OCI-LY7 (cell line): ENCODE measurements around the gene COL23A1. TPM values are rescaled to one million over a fixed set of nuclear protein-coding genes. Genes with fewer than 3 reads are reported as not detected.

Source experiments
- BruUV-seq: library from RNA; stranded (reverse); fragments of 400-500 nt; replicated peaks from 2 replicates; lab custom pipeline; 2021; lab: Mats Ljungman, UMichigan
- CTCF ChIA-PET: fragments of 300-600 bp; sonication (Branson Sonifier 250); formaldehyde crosslinking; loops from one replicate; lab custom pipeline; 2022; ENCODE audit warnings: antibody characterized with exemption; ENCODE audit not compliant: unreplicated experiment; lab: Charles Lee
- POLR2A ChIA-PET: fragments of 300-600 bp; sonication (Branson Sonifier 250); formaldehyde crosslinking; loops from one replicate; lab custom pipeline; 2022; ENCODE audit warnings: antibody characterized with exemption; lab: Charles Lee
- DNase-seq: peaks from one replicate; pipeline ENCODE4 v3.0.0-alpha.2; 2015; ENCODE audit warnings: low spot score
- H2AFZ ChIP-seq: fragments of 200-600 bp; sonication (generic), shearing (Covaris generic); 2 replicates; pipeline ENCODE4 v1.6.1; 2014; ENCODE audit warnings: mild to moderate bottlenecking, antibody characterized with exemption, low read length, moderate library complexity
- H3K27ac ChIP-seq: fragments of 200-600 bp; sonication (generic); 2 replicates; pipeline ENCODE4 v1.5.1; 2014; ENCODE audit warnings: mixed run types, low read depth, mild to moderate bottlenecking, moderate library complexity, low read length, inconsistent platforms; ENCODE audit not compliant: poor library complexity, severe bottlenecking
- H3K36me3 ChIP-seq: fragments of 200-600 bp; sonication (generic); 2 replicates; pipeline ENCODE4 v1.6.1; 2014; ENCODE audit warnings: mild to moderate bottlenecking, antibody characterized with exemption, low read length, moderate library complexity, mixed read lengths; ENCODE audit not compliant: insufficient read depth
- H3K4me1 ChIP-seq: fragments of 200-600 bp; sonication (generic); 2 replicates; pipeline ENCODE4 v1.5.1; 2014; ENCODE audit warnings: mild to moderate bottlenecking, low read length; ENCODE audit not compliant: insufficient read depth, poor library complexity, severe bottlenecking
- H3K4me2 ChIP-seq: fragments of 200-600 bp; sonication (generic); 2 replicates; pipeline ENCODE4 v1.6.1; 2014; ENCODE audit warnings: mild to moderate bottlenecking, low read length
- H3K4me3 ChIP-seq: fragments of 200-600 bp; sonication (generic); 2 replicates; pipeline ENCODE4 v1.5.1; 2014; ENCODE audit warnings: mild to moderate bottlenecking, low read depth, low read length; ENCODE audit not compliant: poor library complexity, severe bottlenecking
- H3K79me2 ChIP-seq: fragments of 200-600 bp; sonication (generic); 2 replicates; pipeline ENCODE4 v1.6.1; 2016; ENCODE audit warnings: low read depth, mild to moderate bottlenecking, low read length, moderate library complexity, mixed read lengths; ENCODE audit not compliant: insufficient read depth
- H3K9me2 ChIP-seq: fragments of 200-600 bp; sonication (generic); 2 replicates; pipeline ENCODE4 v1.6.1; 2016; ENCODE audit warnings: mild to moderate bottlenecking, low read length, mixed read lengths; ENCODE audit not compliant: insufficient read depth
- H3K9me3 ChIP-seq: fragments of 200-600 bp; sonication (generic); 2 replicates; pipeline ENCODE4 v1.6.1; 2014; ENCODE audit warnings: mild to moderate bottlenecking, mixed run types, low read length, mixed read lengths
- H4K20me1 ChIP-seq: fragments of 200-600 bp; sonication (generic); 2 replicates; pipeline ENCODE4 v1.6.1; 2014; ENCODE audit warnings: mild to moderate bottlenecking, antibody characterized with exemption, low read length, moderate library complexity, mixed read lengths; ENCODE audit not compliant: insufficient read depth
- EZH2phosphoT487 ChIP-seq: fragments of 200-600 bp; sonication (generic); IDR thresholded peaks from 2 replicates; pipeline ENCODE4 v1.6.1; 2018; ENCODE audit warnings: low read depth, borderline replicate concordance, mild to moderate bottlenecking, mixed run types, antibody characterized with exemption, low read length, moderate library complexity, mixed read lengths
- intact Hi-C: fragments of 100-400 bp; cut with micrococcal nuclease; formaldehyde crosslinking; loops from one replicate; pipeline ENCODE4 v1.10.0; 2022; ENCODE audit not compliant: unreplicated experiment
- total RNA-seq, 2 experiments: library from RNA; depleted of rRNA in 1 of 2; stranded (reverse); fragments of >200 nt in 1 of 2; shearing (Covaris generic) in 1 of 2; gene quantifications; 2 replicates each; pipeline ENCODE4 v1.2.3, GENCODE V29; 2014 to 2022
- TF ChIP-seq, protein P1 (sequence below): fragments of 200-600 bp; sonication (generic); conservative IDR thresholded peaks from 2 replicates; pipeline ENCODE4 v1.5.1; 2014; ENCODE audit warnings: mild to moderate bottlenecking, antibody characterized with exemption, low read length, moderate library complexity, mixed read lengths

The COL23A1 gene
- total RNA-seq, 2 experiments from 2014 or later, result 0.53 TPM; not detected in 1

DNA sequence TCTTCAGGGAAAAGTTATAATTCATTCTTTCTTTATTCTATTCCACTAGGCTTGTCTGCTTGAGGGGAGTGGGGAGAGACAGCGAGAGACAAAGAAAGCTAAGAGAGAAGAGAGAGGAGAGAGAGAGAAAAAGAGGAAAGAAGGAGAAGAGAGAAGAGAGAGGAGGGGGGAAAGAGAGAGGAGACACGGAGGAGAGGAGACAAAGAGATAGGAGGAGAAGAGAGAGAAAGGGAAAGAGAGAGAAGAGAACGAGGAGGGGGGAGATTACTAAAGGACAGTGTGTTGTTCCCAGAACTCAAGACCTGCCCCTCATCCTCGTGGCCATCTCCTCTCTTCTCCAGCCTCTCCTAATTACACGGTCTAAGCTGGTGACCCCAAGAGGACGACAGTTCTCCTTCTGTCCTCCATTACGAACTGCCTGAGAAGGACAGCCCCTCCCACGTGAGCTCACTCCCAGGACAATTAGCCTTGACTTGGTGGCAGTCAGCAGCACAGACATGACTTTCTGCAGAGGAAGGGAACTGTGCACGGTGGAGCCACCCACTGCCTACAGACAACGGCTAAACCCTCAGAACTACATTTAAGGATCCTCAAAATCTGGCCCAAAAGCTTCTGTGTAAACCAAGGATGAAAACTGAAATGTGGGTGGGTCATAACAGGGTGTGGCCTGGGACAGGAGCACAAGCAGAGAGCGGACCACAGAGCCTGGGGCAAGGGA, 99.1 kb downstream of the COL23A1 start:
- ChIA-PET POLR2A (no interaction called here), CTCF (no interaction called here)
- no peak overlapping the region for H3K27ac ChIP-seq
- no peaks in the 10 kb centered on the region for H4K20me1 ChIP-seq
- no peak for TF ChIP-seq EZH2phosphoT487
- TF ChIP-seq, protein P1, sequence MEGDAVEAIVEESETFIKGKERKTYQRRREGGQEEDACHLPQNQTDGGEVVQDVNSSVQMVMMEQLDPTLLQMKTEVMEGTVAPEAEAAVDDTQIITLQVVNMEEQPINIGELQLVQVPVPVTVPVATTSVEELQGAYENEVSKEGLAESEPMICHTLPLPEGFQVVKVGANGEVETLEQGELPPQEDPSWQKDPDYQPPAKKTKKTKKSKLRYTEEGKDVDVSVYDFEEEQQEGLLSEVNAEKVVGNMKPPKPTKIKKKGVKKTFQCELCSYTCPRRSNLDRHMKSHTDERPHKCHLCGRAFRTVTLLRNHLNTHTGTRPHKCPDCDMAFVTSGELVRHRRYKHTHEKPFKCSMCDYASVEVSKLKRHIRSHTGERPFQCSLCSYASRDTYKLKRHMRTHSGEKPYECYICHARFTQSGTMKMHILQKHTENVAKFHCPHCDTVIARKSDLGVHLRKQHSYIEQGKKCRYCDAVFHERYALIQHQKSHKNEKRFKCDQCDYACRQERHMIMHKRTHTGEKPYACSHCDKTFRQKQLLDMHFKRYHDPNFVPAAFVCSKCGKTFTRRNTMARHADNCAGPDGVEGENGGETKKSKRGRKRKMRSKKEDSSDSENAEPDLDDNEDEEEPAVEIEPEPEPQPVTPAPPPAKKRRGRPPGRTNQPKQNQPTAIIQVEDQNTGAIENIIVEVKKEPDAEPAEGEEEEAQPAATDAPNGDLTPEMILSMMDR, result no peak
- no peak overlapping the region for H2AFZ ChIP-seq
- no peaks in the 10 kb centered on the region for H3K9me2 ChIP-seq
- no peaks in the 10 kb centered on the region for H3K9me3 ChIP-seq
- no peaks in the 10 kb centered on the region for H3K36me3 ChIP-seq
- BruUV-seq, result no TSS peak
- no peaks in the 10 kb centered on the region for H3K79me2 ChIP-seq
- no peaks in the 10 kb centered on the region for H3K4me1 ChIP-seq
- no peak overlapping the region for H3K4me3 ChIP-seq
- DNase-seq, result no peak
- intact Hi-C loops, result no loop called here
- H3K4me2 ChIP-seq, result no peak overlapping the region

DNA sequence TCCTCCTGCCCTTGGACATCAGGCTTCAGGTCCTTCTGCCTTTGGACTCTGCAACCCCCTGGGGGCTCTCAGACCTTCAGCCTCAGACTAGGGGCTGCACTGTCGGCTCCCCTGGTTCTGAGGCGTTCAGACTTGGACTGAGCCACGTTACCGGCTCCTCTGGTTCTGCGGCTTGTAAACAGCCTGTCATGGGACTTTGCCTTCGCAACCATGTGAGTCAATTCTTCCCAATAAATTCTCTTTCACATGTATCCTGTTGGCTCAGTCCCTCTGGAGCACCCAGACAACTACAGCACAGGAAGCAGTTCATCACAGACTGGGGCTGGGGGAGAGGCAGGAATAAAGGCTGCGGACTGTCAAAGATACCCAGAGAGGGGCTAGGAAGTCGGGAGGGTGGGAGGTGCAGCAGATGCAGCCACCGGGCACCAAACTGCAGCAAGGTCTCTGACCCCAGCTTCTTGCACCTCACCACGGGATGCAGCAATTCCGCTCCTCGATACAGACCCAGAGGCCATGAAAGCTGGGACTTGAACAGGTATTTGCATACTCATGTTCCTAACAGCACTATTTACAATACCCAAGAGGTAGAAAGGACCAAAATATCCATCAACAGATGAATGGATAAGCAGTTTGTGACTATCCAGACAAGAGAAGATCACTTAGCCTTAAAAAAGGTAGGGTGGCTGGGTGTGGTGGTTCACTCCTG, 100.8 kb downstream of the COL23A1 start:
- intact Hi-C loops, result no loop called here
- H2AFZ ChIP-seq, result no peak overlapping the region

More for the DNA sequence above, 100.8 kb downstream of the COL23A1 start:
- no peak for DNase-seq
- H4K20me1 ChIP-seq, result no peaks in the 10 kb centered on the region
- no peaks in the 10 kb centered on the region for H3K36me3 ChIP-seq
- no peaks in the 10 kb centered on the region for H3K79me2 ChIP-seq
- TF ChIP-seq, protein P1, result no peak
- TF ChIP-seq EZH2phosphoT487, result no peak
- H3K27ac ChIP-seq, result no peak overlapping the region
- no TSS peak for BruUV-seq
- H3K9me3 ChIP-seq, result no peaks in the 10 kb centered on the region
- no peak overlapping the region for H3K4me2 ChIP-seq
- ChIA-PET POLR2A (no interaction called here), CTCF (interaction anchor here (0.6 kb wide), 1 partner anchor 713 kb away, joined by 3 read pairs; no protein-coding TSS in a partner anchor)
- H3K9me2 ChIP-seq, result no peaks in the 10 kb centered on the region
- no peak overlapping the region for H3K4me3 ChIP-seq
- no peaks in the 10 kb centered on the region for H3K4me1 ChIP-seq
